Inferior parietal cortex (tissue), 1 donor: ENCODE data around the gene DGCR6.
"Not testable (repeated sequence)": the region's sequence is repeated elsewhere in the genome, so short reads cannot be mapped to it uniquely, and the experiment has no call there.

Experiments used
- DNase-seq: peaks from one replicate; pipeline ENCODE4 v3.0.0-alpha.2; 2016; ENCODE audit errors: extremely low spot score

DGCR6 gene

DNA sequence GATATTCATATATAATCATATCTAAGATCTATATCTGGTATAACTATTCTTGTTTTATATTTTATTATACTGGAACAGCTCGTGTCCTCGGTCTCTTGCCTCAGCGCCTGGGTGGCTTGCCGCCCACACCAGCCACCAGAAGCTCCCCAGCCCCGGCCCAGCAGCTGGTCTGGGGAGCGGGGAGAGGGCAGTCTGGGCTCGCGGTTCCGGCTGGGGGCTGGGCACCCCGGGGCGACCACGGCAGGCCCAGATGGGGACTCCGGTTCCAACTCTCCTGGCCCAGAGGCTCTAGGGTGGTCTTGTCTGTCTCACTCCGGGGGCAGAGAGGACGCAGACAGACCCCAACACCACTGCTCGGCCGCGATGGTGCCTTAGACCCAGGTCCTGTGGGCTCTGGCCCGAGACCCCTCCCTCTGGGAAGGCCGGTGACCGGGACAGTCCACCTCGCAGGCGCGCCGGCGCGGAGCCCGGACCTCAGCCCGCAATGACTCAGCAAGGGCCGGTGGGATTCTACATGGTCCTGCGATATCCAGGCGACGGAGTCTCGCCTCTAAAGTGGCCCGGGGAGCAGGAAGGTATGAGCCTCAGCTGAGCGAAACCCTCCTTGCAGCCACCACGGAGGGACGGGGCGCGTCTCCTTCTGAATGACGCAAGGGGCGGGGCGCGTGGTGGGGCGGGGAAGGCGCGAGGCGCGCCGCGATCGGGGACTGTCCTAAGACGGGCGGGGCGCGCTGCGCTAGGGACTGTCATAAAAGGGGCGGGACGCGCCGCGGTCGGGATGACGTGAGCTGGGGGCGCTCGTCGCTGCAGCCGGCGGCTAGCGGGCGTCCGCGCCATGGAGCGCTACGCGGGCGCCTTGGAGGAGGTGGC, at the start of gene DGCR6:
TSS of gene DGCR6 (plus strand) at position 781 of the 870 bp plus-strand sequence. CDS start at position 836, 55 bp downstream.
- DNase-seq, result no peak

- not testable (repeated sequence) for DNase-seq
Observed at GRCh38 chr22:18859314-18859713, 46.8 kb upstream of the DGCR6 start.

DNA sequence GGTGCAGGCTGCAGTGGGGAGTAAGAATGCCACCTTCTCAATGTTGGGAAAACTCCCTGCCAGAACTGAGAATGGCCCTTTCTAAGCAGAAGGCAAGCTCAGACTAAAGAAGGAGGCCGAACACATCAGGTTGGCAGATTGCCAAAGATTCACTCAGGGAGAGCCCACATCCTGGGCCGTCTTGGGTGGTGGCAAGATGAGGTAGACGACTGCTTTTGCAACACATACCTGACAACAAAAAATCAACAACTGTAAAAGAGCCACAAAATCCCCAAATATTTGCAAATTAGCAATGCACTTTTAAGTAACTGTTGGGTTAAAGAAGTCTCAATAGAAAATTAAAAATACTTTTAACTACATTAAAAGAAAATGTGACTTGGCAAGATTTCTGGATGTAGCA, 24.9 kb upstream of the DGCR6 start:
- not testable (repeated sequence) for DNase-seq

- DNase-seq, result not testable (repeated sequence)
Observed at GRCh38 chr22:18884465-18884864, 21.7 kb upstream of the DGCR6 start.

GRCh38 chr22:18888115-18888514, 18.0 kb upstream of the DGCR6 start:
- no peak for DNase-seq

DNA sequence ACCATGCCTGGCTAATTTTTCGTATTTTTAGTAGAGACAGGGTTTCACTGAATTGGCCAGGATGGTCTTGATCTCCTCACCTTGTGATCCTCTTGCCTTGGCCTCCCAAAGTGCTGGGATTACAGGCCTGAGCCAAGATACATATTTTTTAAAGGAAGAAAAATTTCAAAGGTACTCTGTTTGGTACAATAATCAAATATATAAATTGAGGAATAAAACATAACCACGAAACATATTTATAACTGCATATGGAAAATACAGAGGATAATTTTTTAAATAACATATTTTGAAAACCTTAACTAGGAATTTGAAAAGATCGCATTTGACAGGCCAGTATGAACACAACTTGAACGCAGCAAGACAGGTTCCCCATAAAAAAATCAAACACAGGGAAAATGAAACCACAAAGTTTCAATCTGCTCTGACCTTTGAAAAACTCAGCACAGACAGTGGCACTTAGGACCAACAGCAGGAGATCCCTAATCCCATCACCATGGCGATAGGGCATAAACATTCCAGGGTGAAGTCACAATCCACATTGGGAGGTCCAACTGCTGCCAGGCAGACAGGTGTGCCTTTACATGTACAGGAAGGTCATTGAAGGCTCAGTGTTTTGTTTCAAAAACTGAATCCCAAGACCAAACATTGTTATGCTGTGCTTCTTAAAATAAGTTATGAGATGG, 15.5 kb upstream of the DGCR6 start:
- not testable (repeated sequence) for DNase-seq

DNA sequence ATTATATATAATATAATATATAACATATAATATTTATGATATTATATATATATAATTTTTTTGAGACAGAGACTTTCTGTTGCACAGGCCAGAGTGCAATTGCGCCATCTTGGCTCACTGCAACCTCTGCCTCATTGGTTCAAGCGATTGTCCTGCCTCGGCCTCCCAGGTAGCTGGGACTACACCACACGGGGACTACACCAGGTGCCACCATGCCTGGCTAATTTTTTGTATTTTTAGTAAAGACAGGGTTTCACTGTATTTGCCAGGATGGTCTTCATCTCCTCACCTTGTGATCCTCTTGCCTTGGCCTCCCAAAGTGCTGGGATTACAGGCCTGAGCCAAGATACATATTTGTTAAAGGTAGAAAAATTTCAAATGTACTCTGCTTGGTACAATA, 12.3 kb upstream of the DGCR6 start:
- DNase-seq, result not testable (repeated sequence)

- DNase-seq, result not testable (repeated sequence)
Observed at GRCh38 chr22:18896037-18896657, 10.0 kb upstream of the DGCR6 start.

DNA sequence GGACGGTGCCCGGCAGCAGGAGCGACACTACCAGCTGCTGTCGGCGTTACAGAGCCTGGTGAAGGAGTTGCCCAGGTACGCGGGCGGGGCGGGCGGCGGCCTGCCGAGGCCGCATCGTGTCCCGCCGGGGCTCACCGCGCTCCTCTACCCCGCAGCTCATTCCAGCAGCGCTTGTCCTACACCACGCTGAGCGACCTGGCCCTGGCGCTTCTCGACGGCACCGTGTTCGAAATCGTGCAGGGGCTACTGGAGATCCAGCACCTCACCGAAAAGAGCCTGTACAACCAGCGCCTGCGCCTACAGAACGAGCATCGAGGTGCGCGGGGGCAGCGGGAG, 258 bp downstream of the DGCR6 start:
- not testable (repeated sequence) for DNase-seq

DNA sequence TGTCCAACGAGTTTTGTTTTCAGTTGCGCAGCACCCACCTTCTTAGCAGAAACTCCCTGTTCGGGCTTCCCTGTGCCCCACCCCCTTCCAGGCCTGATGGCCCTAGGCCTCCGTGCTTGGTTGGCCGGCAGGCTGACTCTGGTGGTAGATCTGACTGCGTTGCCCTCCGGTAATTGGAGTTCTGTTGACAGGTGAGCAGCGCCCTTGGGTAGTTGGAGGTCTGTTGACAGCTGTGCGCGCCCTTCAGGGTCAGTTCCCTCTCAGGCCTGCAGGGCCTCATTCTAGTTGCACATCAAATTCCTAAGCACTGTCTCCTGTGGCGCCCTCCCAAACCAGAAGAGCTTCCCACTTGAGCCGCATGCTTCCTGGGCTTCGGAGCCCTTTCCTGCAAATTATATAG, 776 bp downstream of the DGCR6 start:
- DNase-seq, result no peak

DNA sequence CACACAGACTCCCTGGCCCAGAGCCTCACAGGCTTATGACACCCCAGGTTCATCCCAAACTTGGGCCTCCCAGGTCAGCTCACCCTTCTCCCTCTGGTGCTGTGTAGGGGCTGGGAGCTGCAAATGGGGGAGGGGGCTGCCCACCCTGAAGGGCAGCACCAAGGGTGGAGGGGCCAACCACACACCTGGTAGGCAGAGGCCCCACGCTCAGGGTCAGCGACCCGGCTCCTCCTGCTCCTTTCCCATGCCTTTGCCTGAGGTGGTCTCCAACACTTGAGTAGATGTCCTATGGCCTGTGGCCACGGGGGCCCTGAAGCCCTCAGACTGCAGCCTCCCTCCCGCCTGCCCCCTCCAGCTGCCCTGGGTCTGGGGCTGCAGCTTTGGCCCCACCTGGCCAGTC, 3.4 kb downstream of the DGCR6 start:
- DNase-seq, result no peak

GRCh38 chr22:18911535-18911934, 5.4 kb downstream of the DGCR6 start:
- not testable (repeated sequence) for DNase-seq

GRCh38 chr22:18912264-18912946, 6.3 kb downstream of the DGCR6 start:
- DNase-seq, result not testable (repeated sequence)

- DNase-seq, result not testable (repeated sequence)
Observed at GRCh38 chr22:18914558-18914957, 8.4 kb downstream of the DGCR6 start.

GRCh38 chr22:18915550-18915949, 9.4 kb downstream of the DGCR6 start:
- not testable (repeated sequence) for DNase-seq

- DNase-seq, result not testable (repeated sequence)
Observed at GRCh38 chr22:18917818-18918217, 11.7 kb downstream of the DGCR6 start.

DNA sequence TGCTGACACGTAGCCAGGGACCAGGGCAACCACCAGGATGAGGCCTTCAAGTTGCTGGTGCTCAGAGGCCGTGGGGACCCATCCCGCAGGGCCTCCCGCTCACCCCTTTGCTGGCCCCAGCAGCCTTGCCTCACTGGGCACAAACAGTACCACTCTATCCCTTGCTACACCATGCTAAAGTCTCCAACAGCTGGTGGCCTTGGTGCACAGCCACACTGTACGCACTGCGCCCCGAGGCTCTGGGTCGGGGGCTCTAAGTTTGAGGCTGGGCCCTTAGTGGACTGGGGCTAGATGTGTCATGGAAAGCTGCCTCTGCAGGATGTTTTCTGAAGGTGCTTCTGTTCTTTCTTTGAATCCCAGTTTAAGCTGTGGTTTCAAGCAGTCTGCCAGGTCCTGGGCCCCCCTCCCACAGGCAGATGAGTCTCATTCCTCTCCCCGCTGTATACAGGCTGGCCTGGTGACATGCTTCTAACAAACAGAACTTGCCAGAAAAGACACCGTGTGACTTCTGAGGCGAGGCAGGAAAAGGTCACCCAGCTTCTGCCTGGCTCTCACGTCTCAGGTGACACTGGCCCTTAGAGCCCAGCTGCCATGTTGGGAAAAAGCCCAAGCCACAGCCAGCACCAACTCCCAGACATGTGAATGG, 14.3 kb downstream of the DGCR6 start:
- DNase-seq, result not testable (repeated sequence)

- no peak for DNase-seq
Observed at GRCh38 chr22:18925368-18926064, 19.4 kb downstream of the DGCR6 start.

DNA sequence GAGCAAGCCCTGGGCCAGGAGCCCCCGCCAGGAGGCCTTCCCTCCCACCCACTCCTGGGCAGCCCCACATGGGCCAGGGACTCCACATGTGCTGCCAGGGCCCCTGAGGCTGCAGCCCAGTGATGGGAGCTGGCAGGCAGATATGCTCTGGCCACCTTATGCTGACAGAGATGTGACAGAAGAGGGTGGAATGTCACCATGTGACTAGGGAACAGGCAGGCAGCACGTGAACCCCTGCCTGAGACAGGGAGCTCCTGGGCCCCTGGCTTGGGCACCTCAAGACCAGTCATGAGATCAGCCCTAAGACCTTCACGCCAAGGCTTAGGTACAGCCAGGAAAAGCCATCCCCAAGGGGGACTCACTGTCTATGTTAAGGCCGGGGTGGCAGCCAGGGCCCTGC, 20.9 kb downstream of the DGCR6 start:
- DNase-seq, result no peak

DNA sequence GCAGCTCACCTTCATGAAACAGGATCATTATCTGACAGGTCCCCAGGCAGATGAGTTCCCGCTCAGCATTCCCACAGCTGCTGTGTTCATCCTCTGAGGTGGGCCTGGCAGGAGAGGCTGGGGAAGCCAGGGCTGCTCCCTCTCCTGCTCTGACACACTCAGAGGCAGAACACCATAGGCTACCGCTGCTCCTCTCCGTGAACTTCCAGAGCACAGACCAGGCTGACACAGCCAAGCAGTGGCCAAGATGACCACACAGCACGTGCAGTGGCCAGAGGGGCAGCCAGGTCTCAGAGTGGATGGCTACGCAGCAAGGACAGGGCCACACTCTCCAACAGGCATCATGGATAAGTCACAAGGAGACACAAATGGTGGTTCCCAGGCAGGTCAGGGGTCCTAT, 21.5 kb downstream of the DGCR6 start:
- DNase-seq, result no peak

GRCh38 chr22:18929459-18929858, 23.3 kb downstream of the DGCR6 start:
- DNase-seq, result no peak
